Stimulated activated CD8-positive, alpha-beta memory T cell treated with anti-CD3 and anti-CD28 coated beads, Interleukin-4, amount 100 ng/mL, for 24 hours (primary cell): Measurements from ENCODE around the gene ARAP1.
A peak's percentile ranks its signal among the peaks of the same experiment; 100 is the strongest.

Source experiments
- DNase-seq: peaks from one replicate; pipeline ENCODE4 v3.0.0-alpha.2; 2020; ENCODE audit warnings: low read depth

ARAP1 gene

GRCh38 chr11:72703267-72704008 is 48.8 kb downstream of the ARAP1 start:
- DNase-seq, result no peak

- DNase-seq, result no peak
Observed at GRCh38 chr11:72702577-72703241, 49.5 kb downstream of the ARAP1 start.

DNA sequence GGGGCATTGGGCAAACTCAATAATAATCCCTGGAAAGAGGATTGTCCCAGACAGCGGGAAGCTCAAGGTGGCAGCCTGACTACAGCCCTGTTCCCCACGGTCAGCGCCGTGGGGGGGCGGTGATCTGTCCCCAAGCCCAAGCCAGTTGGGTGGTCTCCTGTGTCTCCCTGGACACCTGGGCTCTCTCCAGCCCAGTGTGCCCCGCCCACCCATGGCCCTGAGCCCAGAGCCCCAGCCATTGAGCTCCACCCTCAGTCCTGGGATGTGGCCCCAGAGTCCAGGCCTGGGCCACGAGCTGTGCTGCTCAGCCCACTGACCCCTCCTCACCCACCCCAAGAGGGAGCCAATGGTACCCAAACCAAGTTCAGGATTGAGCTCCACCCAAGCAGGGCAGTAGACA is 50.1 kb downstream of the ARAP1 start:
- DNase-seq, result no peak

GRCh38 chr11:72701466-72701865 is 50.7 kb downstream of the ARAP1 start:
- DNase-seq, result no peak

GRCh38 chr11:72700146-72700545 is 52.1 kb downstream of the ARAP1 start:
- no peak for DNase-seq

GRCh38 chr11:72697814-72698213 is 54.4 kb downstream of the ARAP1 start:
- DNase-seq, result no peak

DNA sequence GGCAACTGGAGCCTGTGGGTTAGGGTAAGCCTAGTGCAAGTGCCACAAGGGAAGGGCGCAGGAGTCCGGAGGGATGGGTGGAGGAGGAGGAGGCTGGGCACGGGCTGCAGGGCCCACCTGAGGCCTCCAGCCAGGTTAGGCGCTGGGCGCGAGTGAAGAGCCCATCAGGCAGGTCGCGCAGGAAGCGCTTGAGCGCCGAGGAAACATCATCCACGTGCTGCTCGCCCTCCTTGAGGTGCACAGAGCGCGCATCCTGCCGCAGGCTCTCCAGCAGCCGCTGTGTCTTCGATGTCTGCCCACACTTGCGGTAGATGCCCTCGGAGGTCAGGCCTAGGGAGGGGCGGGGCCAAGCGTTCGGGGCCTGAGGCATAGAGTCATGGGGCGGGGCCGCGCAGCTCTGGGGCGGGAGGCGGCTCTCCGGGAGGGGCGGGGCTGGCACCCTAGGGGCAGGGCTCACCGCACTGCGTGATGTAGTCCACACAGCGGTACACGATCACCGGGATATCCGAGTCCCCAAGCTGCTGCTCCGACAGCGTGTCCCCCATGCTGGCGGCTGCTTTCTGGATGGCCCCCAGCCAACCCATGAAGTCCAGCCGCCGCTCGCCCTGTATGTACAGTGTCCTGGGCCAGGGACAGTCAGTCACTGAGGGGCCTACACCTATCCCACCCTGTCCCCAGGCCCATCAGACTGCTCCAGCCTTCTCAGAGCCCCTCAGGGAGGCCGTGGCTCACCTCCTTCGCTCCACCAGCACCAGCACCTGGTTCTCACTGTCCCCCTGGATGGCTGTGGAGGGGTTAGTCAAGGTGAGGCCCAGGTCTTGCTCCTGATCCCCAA is 55.1 kb downstream of the ARAP1 start:
- DNase-seq, result no peak

DNA sequence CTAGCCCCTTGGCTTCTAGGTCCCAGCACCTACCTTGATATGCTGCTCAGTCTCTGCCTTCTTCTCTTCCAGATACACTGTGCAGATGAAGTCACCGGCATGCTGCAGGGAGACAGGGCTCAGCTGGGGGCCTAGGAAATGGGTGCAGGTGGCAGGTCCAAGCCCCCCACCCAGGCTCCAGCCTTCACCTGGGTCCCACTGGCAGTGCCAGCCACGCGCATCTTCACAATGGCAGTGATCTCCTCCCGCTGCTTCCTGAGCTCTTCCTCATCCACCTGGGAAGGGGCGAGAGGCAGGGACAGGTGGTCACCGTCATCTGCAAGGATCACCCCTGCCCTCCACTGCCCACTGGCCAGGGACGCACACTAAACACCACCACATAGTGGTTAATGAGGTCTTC is 56.9 kb downstream of the ARAP1 start:
- DNase-seq, result no peak

DNA sequence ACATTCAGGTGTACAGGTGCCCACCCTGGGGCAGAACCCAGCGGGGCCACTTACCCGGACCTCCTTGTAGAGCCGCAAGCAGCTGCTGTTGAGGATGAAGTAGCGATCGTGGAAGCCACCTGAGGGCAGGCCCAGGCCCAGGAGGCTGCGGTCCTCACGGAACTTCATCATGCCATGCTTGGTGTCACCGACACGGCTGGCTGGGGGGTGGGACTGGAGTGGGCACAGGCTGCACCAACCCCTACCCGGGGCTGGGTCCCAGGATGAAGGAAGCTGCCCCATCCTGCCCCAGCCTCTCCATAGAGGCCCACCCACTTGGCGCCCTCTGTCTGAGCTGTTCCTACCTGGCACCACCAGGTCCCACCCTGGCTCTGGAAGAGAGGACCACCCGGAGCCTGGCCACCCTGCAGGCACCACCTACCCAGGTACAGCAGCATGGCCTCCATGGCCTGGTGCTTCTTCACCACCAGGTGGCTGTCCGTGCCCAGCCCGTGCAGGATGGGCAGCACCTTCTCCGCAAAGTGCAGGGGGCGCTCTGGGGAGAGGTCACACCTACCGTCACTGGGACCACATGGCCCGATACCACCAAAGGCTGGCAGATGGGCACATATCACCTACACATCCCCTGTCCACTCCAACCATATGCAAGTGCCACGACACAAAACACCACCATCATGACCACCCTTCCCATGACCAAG is 58.8 kb downstream of the ARAP1 start:
- DNase-seq, result no peak

- no peak for DNase-seq
Observed at GRCh38 chr11:72692498-72693237, 59.5 kb downstream of the ARAP1 start.

DNA sequence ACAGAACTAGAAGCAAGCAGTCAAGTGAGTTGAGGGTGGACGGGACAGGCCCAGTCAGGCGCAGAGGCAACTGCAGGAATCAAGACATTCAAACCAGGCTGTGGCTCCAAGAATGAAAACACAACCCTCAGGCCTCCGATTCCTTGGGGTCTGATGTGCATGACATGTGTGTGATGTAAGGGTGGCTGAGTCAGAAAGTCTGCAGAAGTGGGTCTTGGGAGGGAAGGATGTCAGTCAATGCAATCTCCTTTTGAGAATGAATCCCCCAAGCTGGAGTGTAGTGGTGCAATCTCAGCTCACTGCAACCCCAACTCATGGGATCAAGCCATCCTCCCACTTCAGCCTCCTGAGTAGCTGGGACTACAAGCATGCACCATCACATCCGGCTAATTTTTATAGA is 62.0 kb downstream of the ARAP1 start:
- no peak for DNase-seq

- no peak for DNase-seq
Observed at GRCh38 chr11:72688929-72689328, 63.3 kb downstream of the ARAP1 start.

DNA sequence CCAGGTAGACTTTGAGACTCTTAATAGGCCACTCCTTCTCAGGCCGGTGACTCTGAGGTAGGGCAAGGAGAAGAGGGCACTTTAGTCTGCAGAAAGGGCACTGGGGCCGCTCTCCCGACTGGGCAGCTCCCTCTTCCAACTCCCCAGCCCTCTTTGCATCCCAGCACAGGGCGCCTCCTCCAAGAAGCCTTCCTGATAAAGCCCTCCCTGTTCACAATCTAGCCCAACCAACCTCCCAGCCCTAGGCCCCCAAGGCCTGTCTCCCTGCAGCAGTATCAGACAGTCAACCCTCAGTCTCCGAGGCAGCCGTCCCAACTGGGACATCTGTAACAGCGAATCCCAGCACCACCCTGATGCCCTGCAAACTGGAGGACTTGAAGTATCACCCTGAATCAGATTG is 63.7 kb downstream of the ARAP1 start:
- DNase-seq, result no peak

- DNase-seq, result no peak
Observed at GRCh38 chr11:72687326-72687725, 64.9 kb downstream of the ARAP1 start.

GRCh38 chr11:72686639-72687220 is 65.5 kb downstream of the ARAP1 start:
- DNase-seq, result no peak

DNA sequence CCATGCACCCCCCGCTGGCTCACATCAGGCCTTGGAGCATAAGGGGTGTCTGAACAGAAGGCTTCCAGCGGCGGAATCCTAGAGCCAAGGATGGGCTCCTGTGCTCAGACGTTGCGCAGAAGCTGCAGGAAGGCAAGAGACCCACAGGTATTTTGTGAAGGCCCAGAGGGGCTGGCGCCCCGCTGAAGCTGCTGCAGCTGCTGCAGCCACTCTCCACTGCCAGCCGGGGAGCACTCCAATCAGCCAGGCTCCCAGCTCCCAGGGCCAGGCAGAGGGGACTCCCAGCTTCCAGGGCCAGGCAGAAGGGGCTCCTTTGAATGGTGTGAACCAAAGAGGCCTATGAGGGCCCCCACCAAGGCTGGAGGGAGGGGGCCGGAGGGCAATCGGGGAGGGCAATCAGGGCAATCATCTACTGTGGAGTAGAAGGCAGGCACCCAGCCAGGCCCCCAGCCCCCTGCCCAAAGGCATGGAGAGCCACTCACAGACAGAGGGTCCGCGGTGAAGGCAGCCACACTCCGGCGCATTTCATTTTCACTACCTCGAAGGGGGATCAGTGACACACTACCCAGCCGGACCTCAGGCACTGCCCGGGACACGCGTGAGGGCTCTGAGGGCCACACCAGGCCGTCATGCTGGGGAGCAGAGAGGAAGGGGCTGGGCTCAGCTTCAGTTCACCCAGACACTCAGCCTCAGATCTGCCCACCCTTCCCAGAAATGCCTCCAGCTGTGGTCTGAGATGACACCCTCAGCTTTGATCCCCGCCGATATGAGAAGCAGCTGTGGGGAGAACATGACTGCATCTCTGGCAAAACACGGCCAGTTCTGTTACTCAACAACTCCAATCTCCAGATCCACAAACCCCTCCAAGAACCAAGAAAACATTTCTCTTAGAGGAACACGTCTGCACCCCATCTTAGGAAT is 66.4 kb downstream of the ARAP1 start:
- DNase-seq, result peak; percentile 41

- DNase-seq, result peak; percentile 24
Observed at GRCh38 chr11:72684236-72684912, 67.8 kb downstream of the ARAP1 start.

DNA sequence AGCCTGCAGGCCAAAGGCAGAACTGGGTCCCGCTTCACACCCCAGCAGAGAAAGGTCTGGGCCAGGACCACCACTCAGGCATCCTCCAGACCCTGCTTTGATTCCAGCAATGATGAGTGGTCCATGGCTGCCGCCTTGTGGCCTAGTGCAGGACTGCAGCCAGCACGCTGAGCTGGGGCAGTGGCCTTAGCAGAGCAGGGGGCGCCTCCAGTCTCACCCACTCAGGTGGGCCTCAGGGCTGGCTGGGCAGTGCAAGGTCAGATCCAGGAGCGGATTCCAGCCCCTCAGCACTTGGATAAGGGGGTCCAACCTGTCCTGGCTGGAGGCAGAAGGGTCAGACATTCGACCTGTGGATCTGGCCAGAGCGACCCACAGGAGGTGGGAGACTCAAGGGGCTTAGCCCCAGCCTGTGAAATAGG is 68.4 kb downstream of the ARAP1 start:
- DNase-seq, result peak; percentile 64

- DNase-seq, result no peak
Observed at GRCh38 chr11:72682858-72683243, 69.4 kb downstream of the ARAP1 start.
